ENCODE results near the gene OR9G4. TPM values are rescaled to one million over a fixed set of nuclear protein-coding genes. Genes with fewer than 3 reads are reported as not detected.

OR9G4 gene
- total and polyA plus RNA-seq, 10 of the 15 experiments (the other 5 are each of a cell fraction or from before 2014, with no cell fraction given), result not detected

DNA sequence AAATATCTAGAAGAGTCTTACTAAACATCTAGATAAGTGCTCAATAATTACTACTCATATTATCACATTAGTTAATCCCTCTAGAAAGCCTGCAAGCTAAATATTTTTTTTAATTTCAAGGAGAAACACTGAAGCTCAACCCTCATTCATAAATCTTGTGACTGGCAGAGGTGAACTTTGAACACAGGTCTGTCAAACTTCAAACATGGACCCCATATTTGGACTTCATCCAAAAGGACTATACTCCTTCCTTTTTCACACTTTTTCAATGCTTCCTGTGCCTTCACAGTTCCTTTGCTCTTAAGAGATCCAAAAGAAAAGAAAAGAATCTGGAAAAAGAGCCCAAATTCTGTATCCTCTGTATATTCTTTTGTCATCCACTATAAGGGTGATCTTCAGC, 28.3 kb upstream of the OR9G4 start:
- ChIA-PET CTCF (no interaction called here), SMC1A (ENCODE audit: uncharacterized antibody, unreplicated experiment) (interaction anchor here (0.7 kb wide), 1 partner anchor 870 kb away, joined by 3 read pairs; no protein-coding TSS in a partner anchor), POLR2A (no interaction called here), RAD21 (ENCODE audit: unreplicated experiment) (no interaction called here)
- no peaks in the 10 kb centered on the region for H3K4me1 ChIP-seq (ENCODE audit: control insufficient read depth, insufficient read depth, low read length)
- no peak overlapping the region for H3K4me2 ChIP-seq (ENCODE audit: control insufficient read depth, insufficient read depth)
- ATAC-seq (no peak), FAIRE-seq (no peak), DNase-seq (ENCODE audit: low read depth, low spot score) (no peak)
- no peak overlapping the region for H3K4me3 ChIP-seq
- no peak overlapping the region for H2AFZ ChIP-seq (ENCODE audit: control insufficient read depth, low read depth, low read length)
- no TSS peak for BruUV-seq (replicated peaks)
- no peak overlapping the region for H3K27ac ChIP-seq (ENCODE audit: control insufficient read depth, insufficient read depth)
- in situ Hi-C loops (cut with MboI) (no loop called here), intact Hi-C loops (cut with micrococcal nuclease; ENCODE audit: unreplicated experiment) (no loop called here)
- no peak for TF ChIP-seq SUZ12 (IDR thresholded peaks at IDR 0.05; ENCODE audit: unreplicated experiment)
- no peak for TF ChIP-seq TARDBP (IDR thresholded peaks at IDR 0.05; ENCODE audit: borderline replicate concordance)
- no peaks in the 10 kb centered on the region for H3K9me3 ChIP-seq (replicated peaks; ENCODE audit: control insufficient read depth, insufficient read depth, low read length)
- H3K27me3 ChIP-seq (replicated peaks in 1 of 2; ENCODE audit: control insufficient read depth in 2 of 2, insufficient read depth in 2 of 2, low read length in 1 of 2), result no peaks in the 10 kb centered on the region
- no peak overlapping the region for H3K9ac ChIP-seq (ENCODE audit: control insufficient read depth, insufficient read depth, low read length)
- no peaks in the 10 kb centered on the region for H3K36me3 ChIP-seq (ENCODE audit: control insufficient read depth in 2 of 2, insufficient read depth in 2 of 2, low read length in 1 of 2)
- H3K79me2 ChIP-seq (ENCODE audit: control insufficient read depth, insufficient read depth, low read length), result no peaks in the 10 kb centered on the region
- no peaks in the 10 kb centered on the region for H4K20me1 ChIP-seq (ENCODE audit: control insufficient read depth, insufficient read depth)

DNA sequence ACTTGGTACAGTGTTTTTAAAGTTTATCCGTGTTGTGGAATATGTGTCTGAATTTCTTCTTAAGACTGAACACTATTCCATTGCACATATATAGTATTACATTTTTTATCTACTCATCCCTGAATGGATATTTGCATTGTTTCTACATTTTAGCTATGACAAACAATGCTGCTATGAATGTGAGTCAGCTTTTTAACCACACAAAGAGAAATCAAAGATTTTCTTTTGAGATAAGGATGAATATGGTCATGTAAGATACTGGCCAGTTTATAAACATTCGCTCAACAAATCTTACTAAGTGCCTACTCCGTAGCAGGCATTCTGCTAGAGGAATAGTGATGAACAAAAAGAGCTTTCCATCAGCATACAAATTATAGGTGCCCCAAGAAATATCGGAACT, 16.5 kb upstream of the OR9G4 start:
- POLR2A ChIA-PET, result no interaction called here
- no peak for TF ChIP-seq HDGF (IDR thresholded peaks at IDR 0.05)
- TF ChIP-seq BMI1 (IDR thresholded peaks at IDR 0.05; ENCODE audit: borderline replicate concordance), result no peak
- TF ChIP-seq NR2C1 (IDR thresholded peaks at IDR 0.05), result no peak
- no peak for TF ChIP-seq RBBP5 (conservative IDR thresholded peaks at IDR 0.05)
- no peak for TF ChIP-seq PAX8 (IDR thresholded peaks at IDR 0.05)
- TF ChIP-seq, protein P1, sequence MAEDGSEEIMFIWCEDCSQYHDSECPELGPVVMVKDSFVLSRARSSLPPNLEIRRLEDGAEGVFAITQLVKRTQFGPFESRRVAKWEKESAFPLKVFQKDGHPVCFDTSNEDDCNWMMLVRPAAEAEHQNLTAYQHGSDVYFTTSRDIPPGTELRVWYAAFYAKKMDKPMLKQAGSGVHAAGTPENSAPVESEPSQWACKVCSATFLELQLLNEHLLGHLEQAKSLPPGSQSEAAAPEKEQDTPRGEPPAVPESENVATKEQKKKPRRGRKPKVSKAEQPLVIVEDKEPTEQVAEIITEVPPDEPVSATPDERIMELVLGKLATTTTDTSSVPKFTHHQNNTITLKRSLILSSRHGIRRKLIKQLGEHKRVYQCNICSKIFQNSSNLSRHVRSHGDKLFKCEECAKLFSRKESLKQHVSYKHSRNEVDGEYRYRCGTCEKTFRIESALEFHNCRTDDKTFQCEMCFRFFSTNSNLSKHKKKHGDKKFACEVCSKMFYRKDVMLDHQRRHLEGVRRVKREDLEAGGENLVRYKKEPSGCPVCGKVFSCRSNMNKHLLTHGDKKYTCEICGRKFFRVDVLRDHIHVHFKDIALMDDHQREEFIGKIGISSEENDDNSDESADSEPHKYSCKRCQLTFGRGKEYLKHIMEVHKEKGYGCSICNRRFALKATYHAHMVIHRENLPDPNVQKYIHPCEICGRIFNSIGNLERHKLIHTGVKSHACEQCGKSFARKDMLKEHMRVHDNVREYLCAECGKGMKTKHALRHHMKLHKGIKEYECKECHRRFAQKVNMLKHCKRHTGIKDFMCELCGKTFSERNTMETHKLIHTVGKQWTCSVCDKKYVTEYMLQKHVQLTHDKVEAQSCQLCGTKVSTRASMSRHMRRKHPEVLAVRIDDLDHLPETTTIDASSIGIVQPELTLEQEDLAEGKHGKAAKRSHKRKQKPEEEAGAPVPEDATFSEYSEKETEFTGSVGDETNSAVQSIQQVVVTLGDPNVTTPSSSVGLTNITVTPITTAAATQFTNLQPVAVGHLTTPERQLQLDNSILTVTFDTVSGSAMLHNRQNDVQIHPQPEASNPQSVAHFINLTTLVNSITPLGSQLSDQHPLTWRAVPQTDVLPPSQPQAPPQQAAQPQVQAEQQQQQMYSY (CRISPR knock-in tag; IDR thresholded peaks at IDR 0.05), result no peak
- no peak for TF ChIP-seq ZNF24 (IDR thresholded peaks at IDR 0.05)
- TF ChIP-seq NR2C2 (IDR thresholded peaks at IDR 0.05; ENCODE audit: borderline replicate concordance, control insufficient read depth, insufficient read length, low read depth), result no peak
- TF ChIP-seq, protein P2, sequence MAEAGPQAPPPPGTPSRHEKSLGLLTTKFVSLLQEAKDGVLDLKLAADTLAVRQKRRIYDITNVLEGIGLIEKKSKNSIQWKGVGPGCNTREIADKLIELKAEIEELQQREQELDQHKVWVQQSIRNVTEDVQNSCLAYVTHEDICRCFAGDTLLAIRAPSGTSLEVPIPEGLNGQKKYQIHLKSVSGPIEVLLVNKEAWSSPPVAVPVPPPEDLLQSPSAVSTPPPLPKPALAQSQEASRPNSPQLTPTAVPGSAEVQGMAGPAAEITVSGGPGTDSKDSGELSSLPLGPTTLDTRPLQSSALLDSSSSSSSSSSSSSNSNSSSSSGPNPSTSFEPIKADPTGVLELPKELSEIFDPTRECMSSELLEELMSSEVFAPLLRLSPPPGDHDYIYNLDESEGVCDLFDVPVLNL (IDR thresholded peaks at IDR 0.05; ENCODE audit: low read depth, low read length), result no peak
- TF ChIP-seq, protein P3, sequence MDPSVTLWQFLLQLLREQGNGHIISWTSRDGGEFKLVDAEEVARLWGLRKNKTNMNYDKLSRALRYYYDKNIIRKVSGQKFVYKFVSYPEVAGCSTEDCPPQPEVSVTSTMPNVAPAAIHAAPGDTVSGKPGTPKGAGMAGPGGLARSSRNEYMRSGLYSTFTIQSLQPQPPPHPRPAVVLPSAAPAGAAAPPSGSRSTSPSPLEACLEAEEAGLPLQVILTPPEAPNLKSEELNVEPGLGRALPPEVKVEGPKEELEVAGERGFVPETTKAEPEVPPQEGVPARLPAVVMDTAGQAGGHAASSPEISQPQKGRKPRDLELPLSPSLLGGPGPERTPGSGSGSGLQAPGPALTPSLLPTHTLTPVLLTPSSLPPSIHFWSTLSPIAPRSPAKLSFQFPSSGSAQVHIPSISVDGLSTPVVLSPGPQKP (IDR thresholded peaks at IDR 0.05; ENCODE audit: low read depth, low read length), result no peak
- no peak for TF ChIP-seq POLR2A (IDR thresholded peaks at IDR 0.05; ENCODE audit: low read depth, low read length)
- TF ChIP-seq MXI1 (IDR thresholded peaks at IDR 0.05; ENCODE audit: low read depth, low read length), result no peak
- TF ChIP-seq TARDBP (IDR thresholded peaks at IDR 0.05; ENCODE audit: borderline replicate concordance), result no peak
- TF ChIP-seq GATAD2B (conservative IDR thresholded peaks at IDR 0.05; ENCODE audit: low read depth), result no peak

More for the DNA sequence above, 16.5 kb upstream of the OR9G4 start:
- FAIRE-seq, result no peak
- intact Hi-C loops (cut with micrococcal nuclease; ENCODE audit: unreplicated experiment) (no loop called here), in situ Hi-C loops (cut with MboI) (no loop called here)
- no peak overlapping the region for H2AFZ ChIP-seq (ENCODE audit: control insufficient read depth, low read depth, low read length)
- ChIA-PET CTCF (no interaction called here), RAD21 (ENCODE audit: unreplicated experiment) (no interaction called here), SMC1A (ENCODE audit: uncharacterized antibody, unreplicated experiment) (no interaction called here)
- no peak overlapping the region for H3K9ac ChIP-seq (ENCODE audit: control insufficient read depth, insufficient read depth, low read length)
- no peaks in the 10 kb centered on the region for H3K4me1 ChIP-seq (ENCODE audit: control insufficient read depth, insufficient read depth, low read length)
- no peak for ATAC-seq
- H3K27me3 ChIP-seq (replicated peaks in 1 of 2; ENCODE audit: control insufficient read depth in 2 of 2, insufficient read depth in 2 of 2, low read length in 1 of 2), result no peaks in the 10 kb centered on the region
- no peaks in the 10 kb centered on the region for H3K79me2 ChIP-seq (ENCODE audit: control insufficient read depth, insufficient read depth, low read length)
- H3K4me3 ChIP-seq, result no peak overlapping the region
- DNase-seq (ENCODE audit: low read depth, low spot score), result no peak
- WGBS (ENCODE audit: insufficient coverage, insufficient replicate concordance, low lambda C conversion rate, missing lambda C conversion rate), result 34% methylated on average over 4 of the region's 4 CpGs
- H3K27ac ChIP-seq (ENCODE audit: control insufficient read depth, insufficient read depth), result no peak overlapping the region
- H3K36me3 ChIP-seq (ENCODE audit: control insufficient read depth in 2 of 2, insufficient read depth in 2 of 2, low read length in 1 of 2), result no peaks in the 10 kb centered on the region
- H4K20me1 ChIP-seq (ENCODE audit: control insufficient read depth, insufficient read depth), result no peaks in the 10 kb centered on the region
- no TSS peak for BruUV-seq (replicated peaks)
- no peak overlapping the region for H3K4me2 ChIP-seq (ENCODE audit: control insufficient read depth, insufficient read depth)
- no peaks in the 10 kb centered on the region for H3K9me3 ChIP-seq (replicated peaks; ENCODE audit: control insufficient read depth, insufficient read depth, low read length)

Measured in GM12878 (cell line).